ENCODE measurements around the gene HAND1. TPM values are rescaled to one million over a fixed set of nuclear protein-coding genes. Genes with fewer than 3 reads are reported as not detected.

Gene HAND1
- polyA plus RNA-seq, 3 donors from 2014 or later = not detected

DNA sequence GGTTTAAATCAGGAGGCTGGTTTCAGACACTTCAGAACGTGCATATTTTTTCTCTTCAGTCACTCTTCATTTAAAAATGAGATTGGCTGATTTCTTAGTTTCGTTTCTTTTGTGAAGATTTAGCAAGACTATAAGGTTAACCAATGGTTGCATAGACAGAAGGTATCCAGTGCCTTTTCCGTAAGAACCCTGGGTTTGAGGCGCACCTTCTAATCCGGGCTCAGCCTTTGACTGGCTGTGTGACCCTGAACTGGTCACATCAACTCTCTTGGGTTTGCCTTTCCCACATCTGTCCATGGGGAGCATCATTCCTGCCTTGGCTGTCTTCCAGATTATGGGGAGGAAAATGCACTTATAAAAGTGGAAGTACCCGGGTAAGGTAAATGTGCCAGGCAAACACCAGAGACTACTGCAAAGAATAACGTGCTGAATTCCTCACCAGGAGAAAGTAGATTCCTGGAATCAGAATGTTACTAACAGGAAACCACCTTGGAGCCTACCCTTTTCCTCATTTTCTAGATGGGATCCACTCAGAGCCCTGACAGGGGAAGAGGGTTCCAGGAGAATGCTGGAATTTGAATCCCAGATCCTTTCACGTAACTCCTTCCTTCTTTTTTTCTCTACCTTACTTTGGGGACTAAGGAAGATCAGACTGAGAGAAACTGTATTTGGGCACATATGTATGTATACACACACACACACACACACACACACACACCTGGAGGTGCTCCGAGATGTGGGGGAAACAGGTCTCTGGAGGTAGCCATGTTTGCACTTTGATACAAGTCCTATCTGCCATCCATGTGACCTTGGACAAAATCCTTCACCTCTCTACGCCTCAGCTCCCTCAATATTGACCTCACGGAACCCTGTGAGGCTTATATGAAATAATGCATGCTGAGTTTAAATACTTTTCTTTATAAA is 6.8 kb downstream of the HAND1 start:
- DNase-seq = no peak
- H3K27ac Mint-ChIP-seq = no peak overlapping the region
- peaks cover 0 to 2% (median 0%) of the 10 kb centered on the region in 6 donors for H3K9me3 Mint-ChIP-seq
- peaks cover 15 to 57% (median 26%) of the 10 kb centered on the region in 3 donors for H3K27me3 Mint-ChIP-seq (ENCODE audit: low read depth in 3 of 3)
- H3K4me1 Mint-ChIP-seq = peaks cover 22 to 28% of the 10 kb centered on the region in 2 donors
- no peak overlapping the region for H3K4me3 Mint-ChIP-seq
- H3K36me3 Mint-ChIP-seq = peaks cover 0 to 7% (median 0%) of the 10 kb centered on the region in 3 donors

DNA sequence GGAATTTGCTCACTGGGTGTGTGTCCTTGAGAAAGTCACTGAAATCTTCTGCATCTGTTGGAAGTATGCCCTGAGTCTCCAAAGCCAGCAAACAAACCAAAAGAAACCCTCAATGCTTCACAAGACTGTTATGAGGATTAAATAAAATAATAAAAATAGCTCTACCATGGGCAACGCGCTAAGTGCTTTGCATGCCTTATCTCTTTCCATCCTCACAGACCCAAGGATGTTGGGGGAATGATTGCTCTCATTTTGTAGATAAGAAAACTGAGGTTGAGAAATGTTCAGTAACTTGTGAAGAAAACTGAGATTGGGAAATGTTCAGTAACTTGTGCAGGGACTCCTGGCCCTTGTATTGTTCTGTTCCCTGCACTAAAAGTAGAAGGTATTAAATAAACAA is 7.9 kb downstream of the HAND1 start:
- peaks cover 0 to 1% (median 0%) of the 10 kb centered on the region in 6 donors for H3K9me3 Mint-ChIP-seq
- H3K4me1 Mint-ChIP-seq = peaks cover 17 to 19% of the 10 kb centered on the region in 2 donors
- no peak overlapping the region for H3K4me3 Mint-ChIP-seq
- peaks cover 0 to 7% (median 0%) of the 10 kb centered on the region in 3 donors for H3K36me3 Mint-ChIP-seq
- no peak overlapping the region for H3K27ac Mint-ChIP-seq
- DNase-seq = no peak
- H3K27me3 Mint-ChIP-seq (ENCODE audit: low read depth in 3 of 3) = peaks cover 13 to 50% (median 20%) of the 10 kb centered on the region in 3 donors

DNA sequence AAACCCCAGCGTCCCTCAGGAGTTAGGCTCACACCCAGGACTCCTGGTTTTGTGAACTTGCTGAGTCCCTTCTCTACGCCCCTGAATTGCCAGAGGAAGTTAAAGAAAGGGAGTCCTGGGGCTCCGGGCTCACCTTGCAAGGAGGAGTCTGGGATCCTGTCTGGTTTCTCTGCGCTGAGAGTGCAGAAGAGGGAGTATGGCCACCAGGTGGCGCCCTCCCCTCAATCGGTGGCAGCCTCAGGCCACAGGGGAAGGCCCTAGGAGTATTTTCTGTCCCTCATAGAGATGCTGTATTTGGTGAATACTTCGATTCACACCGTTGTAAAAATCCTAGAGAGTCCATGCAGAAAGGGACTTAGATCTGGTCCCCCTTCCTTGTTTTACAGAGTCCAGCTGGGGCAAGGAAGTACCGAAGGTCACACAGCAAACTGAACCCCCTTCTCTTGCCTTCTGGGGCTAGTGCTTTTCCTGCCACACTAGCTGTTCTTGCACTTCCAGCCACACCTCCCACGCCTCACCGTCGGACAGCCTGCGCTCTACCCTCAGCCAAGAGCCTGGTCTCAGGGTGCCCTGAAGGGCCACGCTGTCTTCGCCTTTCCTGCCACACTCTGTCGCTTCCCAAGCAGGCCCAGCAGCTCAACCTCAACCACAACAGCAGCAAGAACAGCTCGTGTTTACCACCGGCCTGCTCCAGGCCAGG is 10.2 kb downstream of the HAND1 start:
- no peak overlapping the region for H3K4me3 Mint-ChIP-seq
- no peaks in the 10 kb centered on the region for H3K9me3 Mint-ChIP-seq
- no peaks in the 10 kb centered on the region for H3K36me3 Mint-ChIP-seq
- no peaks in the 10 kb centered on the region for H3K4me1 Mint-ChIP-seq
- H3K27me3 Mint-ChIP-seq (ENCODE audit: low read depth in 3 of 3) = peaks cover 5 to 28% (median 6%) of the 10 kb centered on the region in 3 donors
- H3K27ac Mint-ChIP-seq = no peak overlapping the region
- DNase-seq = peak; percentile 55 to 61 (median 57)

DNA sequence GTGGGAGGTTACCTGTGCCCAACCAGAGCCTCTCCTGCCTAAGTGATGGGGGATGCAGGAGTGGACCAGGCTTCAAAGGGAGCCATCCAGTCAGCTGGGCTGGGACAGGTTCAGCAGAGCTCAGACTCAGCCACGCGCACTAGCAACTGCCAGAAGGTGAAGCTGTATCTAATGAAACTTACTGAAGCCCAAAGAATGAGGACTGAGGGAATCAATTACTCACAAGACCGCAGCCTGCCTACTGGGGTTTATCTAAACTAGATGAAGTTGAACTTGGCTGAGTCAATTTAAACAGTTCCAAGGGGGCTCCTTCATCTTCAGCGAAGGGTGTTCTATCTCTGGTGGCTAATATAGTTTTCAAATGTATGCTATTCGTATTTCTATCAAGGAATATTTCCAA is 11.4 kb downstream of the HAND1 start:
- Mint-ChIP-seq H3K27ac (no peak overlapping the region), H3K9me3 (no peaks in the 10 kb centered on the region), H3K4me1 (no peaks in the 10 kb centered on the region), H3K4me3 (no peak overlapping the region), H3K27me3 (ENCODE audit: low read depth in 3 of 3) (peaks cover 5 to 19% (median 5%) of the 10 kb centered on the region in 3 donors), H3K36me3 (peaks cover 0 to 3% (median 0%) of the 10 kb centered on the region in 3 donors)
- no peak for DNase-seq

DNA sequence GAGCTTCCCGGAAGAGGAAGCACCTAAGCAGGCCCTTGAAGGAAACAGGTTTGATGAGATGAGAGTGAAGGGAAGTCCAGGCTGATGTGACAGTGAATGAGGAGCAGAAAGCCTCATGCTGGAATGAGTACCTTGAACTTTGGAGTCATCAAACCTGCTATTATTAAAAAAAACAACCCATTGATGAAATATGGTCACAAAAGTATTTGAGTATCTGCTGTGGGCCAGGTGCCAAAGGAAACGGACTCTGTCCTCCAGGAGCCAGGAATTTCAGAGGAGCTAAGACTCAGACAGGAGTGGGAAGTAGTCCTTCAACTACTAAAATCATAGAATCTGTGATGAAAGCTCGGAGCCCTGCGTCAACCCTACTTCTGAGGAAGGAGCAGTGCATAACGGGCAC is 11.9 kb downstream of the HAND1 start:
- Mint-ChIP-seq H3K36me3 (peaks cover 0 to 5% (median 0%) of the 10 kb centered on the region in 3 donors), H3K9me3 (no peaks in the 10 kb centered on the region), H3K4me3 (no peak overlapping the region), H3K4me1 (no peaks in the 10 kb centered on the region), H3K27me3 (ENCODE audit: low read depth in 3 of 3) (peaks cover 2 to 15% (median 5%) of the 10 kb centered on the region in 3 donors), H3K27ac (no peak overlapping the region)
- no peak for DNase-seq

DNA sequence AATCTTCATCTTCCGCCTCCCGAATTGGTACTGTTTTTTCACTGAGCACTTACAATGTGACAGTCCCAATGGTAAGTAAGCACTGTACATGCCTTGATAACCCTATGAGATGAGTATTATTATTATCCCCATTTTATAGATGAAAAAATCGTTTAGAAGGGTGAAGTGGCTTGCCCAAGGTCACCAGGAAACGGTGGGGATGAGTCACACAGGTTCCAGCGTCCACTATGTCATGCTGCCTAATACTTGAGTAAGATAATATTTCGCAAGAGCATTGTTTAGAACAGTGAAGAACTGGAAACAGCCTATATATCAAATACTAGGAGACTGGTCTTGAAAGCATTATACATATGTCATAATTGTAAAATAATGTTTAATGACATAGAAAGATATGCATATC is 12.9 kb downstream of the HAND1 start:
- H3K9me3 Mint-ChIP-seq = no peaks in the 10 kb centered on the region
- H3K27me3 Mint-ChIP-seq (ENCODE audit: low read depth in 3 of 3) = peaks cover 2 to 9% (median 5%) of the 10 kb centered on the region in 3 donors
- H3K36me3 Mint-ChIP-seq = peaks cover 0 to 5% (median 3%) of the 10 kb centered on the region in 3 donors
- DNase-seq = no peak
- H3K4me3 Mint-ChIP-seq = no peak overlapping the region
- no peaks in the 10 kb centered on the region for H3K4me1 Mint-ChIP-seq
- no peak overlapping the region for H3K27ac Mint-ChIP-seq

DNA sequence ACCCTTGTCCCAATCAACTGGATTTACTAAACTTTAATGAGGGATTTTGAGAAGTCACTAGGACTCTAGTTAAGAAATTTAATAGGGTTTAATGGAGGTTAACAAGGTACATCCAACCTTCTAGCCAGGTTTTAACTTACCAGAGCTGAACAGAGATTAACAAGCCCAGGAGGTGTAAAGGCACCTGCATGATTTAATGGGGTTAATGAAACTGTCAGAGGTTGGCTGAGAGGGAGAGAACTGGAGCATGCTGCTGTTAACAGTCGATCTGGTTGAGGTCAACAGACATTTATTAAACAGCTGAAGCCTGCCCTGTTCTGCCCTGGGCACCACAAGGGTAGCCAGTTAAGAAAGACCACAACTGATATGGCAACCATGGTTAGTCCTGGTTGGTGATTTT is 13.6 kb downstream of the HAND1 start:
- Mint-ChIP-seq H3K4me3 (no peak overlapping the region), H3K27me3 (ENCODE audit: low read depth in 3 of 3) (peaks cover 2 to 5% (median 5%) of the 10 kb centered on the region in 3 donors), H3K4me1 (no peaks in the 10 kb centered on the region), H3K36me3 (peaks cover 0 to 5% (median 4%) of the 10 kb centered on the region in 3 donors), H3K9me3 (no peaks in the 10 kb centered on the region), H3K27ac (no peak overlapping the region)
- DNase-seq = no peak

DNA sequence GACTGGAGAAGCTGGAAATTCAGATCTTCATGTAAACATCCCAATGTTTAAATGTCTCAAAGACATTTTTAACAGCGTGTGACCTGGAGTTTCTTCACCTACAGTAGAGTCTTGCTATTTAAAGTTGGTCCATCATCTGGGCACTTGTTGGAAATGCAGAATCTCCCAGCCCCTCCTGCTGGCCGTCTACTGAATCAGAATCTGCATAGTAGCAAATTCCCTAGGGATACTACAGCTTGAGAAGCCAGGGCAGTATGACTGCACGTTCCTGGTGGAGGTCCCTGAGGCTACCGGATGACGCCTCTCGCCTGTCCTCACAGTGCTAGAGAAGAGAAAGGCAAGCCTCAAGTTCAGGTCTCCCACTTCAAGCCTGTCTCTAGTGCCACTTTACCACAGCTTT is 16.5 kb downstream of the HAND1 start:
- H3K9me3 Mint-ChIP-seq = no peaks in the 10 kb centered on the region
- no peaks in the 10 kb centered on the region for H3K4me1 Mint-ChIP-seq
- H3K36me3 Mint-ChIP-seq = peaks cover 17 to 25% (median 20%) of the 10 kb centered on the region in 3 donors
- H3K27me3 Mint-ChIP-seq (ENCODE audit: low read depth in 3 of 3) = no peaks in the 10 kb centered on the region
- no peak for DNase-seq
- no peak overlapping the region for H3K27ac Mint-ChIP-seq
- H3K4me3 Mint-ChIP-seq = no peak overlapping the region

DNA sequence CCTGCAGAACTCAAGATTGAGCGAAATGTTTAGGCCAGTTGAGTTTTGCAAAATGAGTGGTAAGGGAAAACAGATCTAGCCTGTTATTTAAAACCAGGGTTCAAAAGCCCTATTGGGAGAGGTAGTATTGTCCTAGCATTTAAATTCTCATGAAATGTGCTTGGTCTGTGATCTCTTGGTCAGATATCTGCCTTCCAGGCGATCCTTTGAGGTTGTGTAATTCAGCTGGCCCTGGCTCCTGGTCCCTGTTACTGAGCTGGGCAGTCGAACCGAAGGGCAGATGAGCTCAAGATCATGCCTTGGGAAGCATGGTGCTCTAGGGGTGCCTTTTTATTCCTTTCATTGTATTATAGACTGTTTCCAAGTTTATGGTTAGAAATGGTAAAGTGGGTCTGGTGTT is 17.9 kb downstream of the HAND1 start:
- no peak for DNase-seq
- no peaks in the 10 kb centered on the region for H3K4me1 Mint-ChIP-seq
- no peaks in the 10 kb centered on the region for H3K9me3 Mint-ChIP-seq
- H3K36me3 Mint-ChIP-seq = peaks cover 22 to 36% (median 25%) of the 10 kb centered on the region in 3 donors
- no peak overlapping the region for H3K4me3 Mint-ChIP-seq
- H3K27me3 Mint-ChIP-seq (ENCODE audit: low read depth in 3 of 3) = peaks cover 0 to 1% (median 0%) of the 10 kb centered on the region in 3 donors
- no peak overlapping the region for H3K27ac Mint-ChIP-seq

DNA sequence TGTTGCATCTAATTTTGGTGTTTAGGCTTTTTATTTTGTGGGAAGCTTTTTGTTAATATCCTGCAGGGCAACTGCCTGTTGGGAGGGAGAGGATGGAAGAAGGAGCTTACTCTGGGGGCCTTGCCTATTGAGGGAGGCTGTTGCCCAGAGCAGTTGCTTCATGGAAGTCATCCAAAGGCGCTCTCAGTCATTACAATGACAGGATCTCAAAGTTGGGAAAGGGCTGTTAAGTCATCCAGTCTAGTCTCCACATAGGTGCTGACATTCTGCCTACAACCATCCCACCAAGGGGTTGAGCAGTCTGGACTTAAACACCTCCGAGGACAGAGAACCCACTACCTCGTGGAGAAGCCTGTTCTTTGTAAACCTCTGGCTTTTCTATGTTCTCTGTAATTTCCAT is 19.0 kb downstream of the HAND1 start:
- H3K27ac Mint-ChIP-seq = no peak overlapping the region
- H3K36me3 Mint-ChIP-seq = peaks cover 28 to 41% (median 31%) of the 10 kb centered on the region in 3 donors
- DNase-seq = no peak
- no peaks in the 10 kb centered on the region for H3K9me3 Mint-ChIP-seq
- H3K4me1 Mint-ChIP-seq = no peaks in the 10 kb centered on the region
- peaks cover 0 to 1% (median 0%) of the 10 kb centered on the region in 3 donors for H3K27me3 Mint-ChIP-seq (ENCODE audit: low read depth in 3 of 3)
- no peak overlapping the region for H3K4me3 Mint-ChIP-seq

DNA sequence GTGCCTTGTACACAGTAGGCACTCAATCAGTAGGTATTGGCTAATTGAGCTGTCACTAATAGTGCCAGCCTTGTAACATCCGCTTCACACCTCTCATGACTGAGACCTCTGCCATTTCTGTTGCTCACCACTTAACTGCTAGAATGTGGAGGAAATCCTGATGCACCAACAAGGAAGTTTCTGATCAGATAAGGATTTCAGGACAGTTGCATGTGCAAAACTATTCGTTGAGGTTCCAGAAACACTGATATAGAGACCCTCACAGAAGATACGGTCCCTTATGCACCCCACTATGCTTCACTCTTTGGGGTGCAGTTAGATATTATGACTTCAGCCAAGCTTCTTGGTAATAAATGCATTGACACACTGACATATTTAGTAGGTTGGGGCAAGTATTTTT is 21.5 kb downstream of the HAND1 start:
- Mint-ChIP-seq H3K4me1 (no peaks in the 10 kb centered on the region), H3K9me3 (no peaks in the 10 kb centered on the region), H3K4me3 (no peak overlapping the region), H3K27ac (no peak overlapping the region), H3K36me3 (peaks cover 36 to 59% (median 47%) of the 10 kb centered on the region in 3 donors), H3K27me3 (ENCODE audit: low read depth in 3 of 3) (peaks cover 0 to 1% (median 0%) of the 10 kb centered on the region in 3 donors)
- DNase-seq = no peak

DNA sequence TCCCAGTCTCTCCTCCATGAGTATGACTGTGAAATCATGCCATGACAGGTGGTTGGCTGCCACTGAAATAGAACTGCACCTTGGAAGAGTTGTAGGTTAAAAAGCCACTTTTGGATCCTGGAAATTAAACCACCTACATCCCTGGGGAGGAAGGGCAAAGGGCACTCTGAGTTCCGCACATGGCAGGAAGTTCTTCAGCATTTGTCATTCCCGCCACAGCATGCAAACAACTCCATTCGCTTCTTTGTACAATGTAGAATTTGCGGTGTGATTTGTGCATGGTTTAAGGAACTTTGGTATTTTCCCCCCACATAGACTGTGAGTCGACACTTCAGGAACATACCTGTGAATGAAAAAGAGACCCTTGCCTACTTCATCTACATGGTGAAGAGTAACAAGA is 22.4 kb downstream of the HAND1 start:
- no peak for DNase-seq
- Mint-ChIP-seq H3K36me3 (peaks cover 36 to 67% (median 47%) of the 10 kb centered on the region in 3 donors), H3K9me3 (no peaks in the 10 kb centered on the region)

DNA sequence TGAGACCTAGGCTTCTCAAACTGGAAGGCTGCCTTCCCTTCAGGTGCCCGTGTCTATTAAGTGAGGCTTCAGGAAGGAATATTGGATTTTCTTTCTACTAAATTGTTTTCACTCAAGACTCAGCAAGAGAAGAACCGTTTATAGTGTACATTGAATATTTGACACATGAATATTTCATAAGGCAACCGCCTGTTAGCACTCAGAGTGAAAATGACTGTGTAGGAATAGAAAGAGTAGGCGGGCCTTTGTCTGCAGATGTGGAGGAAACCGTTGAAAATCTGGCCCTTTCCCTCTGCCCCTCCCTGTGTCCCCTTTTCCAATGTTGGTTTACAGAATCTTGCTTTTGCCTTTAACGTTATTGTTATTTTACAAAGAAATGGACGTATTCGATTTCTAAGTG is 26.1 kb downstream of the HAND1 start:
- Mint-ChIP-seq H3K9me3 (no peaks in the 10 kb centered on the region), H3K36me3 (peaks cover 24 to 50% (median 34%) of the 10 kb centered on the region in 3 donors), H3K4me1 (peaks cover 34 to 45% of the 10 kb centered on the region in 2 donors), H3K4me3 (no peak overlapping the region), H3K27ac (peak overlapping the region in 1 of 6 donors; percentile 37), H3K27me3 (ENCODE audit: low read depth in 3 of 3) (peaks cover 2 to 3% (median 2%) of the 10 kb centered on the region in 3 donors)
- no peak for DNase-seq

More for the DNA sequence above, 22.4 kb downstream of the HAND1 start:
- Mint-ChIP-seq H3K27ac (no peak overlapping the region), H3K4me3 (no peak overlapping the region), H3K27me3 (ENCODE audit: low read depth in 3 of 3) (peaks cover 0 to 2% (median 1%) of the 10 kb centered on the region in 3 donors), H3K4me1 (peaks cover 5 to 9% of the 10 kb centered on the region in 2 donors)

DNA sequence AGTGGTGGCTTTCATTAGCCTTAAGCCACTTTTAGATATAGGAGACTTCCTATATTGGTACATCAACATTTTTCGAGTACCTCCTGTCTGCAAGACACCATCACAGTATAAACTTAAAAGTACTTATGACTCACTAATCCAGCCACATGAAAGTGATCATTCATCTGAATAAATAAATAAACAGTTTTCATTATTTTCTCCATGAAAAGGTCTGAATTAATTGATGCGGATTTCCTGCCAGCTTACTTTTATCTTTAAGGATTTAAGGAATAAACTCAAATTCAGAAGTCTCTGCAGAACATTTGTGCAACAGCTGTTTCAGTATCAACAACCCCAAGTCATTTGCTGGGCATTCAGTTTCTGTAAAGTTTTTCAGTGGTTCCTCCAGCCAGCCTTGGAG is 28.2 kb downstream of the HAND1 start:
- H3K27ac Mint-ChIP-seq = no peak overlapping the region
- H3K4me3 Mint-ChIP-seq = peak overlapping the region in 1 of 5 donors; percentile 35
- H3K36me3 Mint-ChIP-seq = peaks cover 19 to 35% (median 22%) of the 10 kb centered on the region in 3 donors
- H3K9me3 Mint-ChIP-seq = no peaks in the 10 kb centered on the region
- peaks cover 6 to 14% (median 6%) of the 10 kb centered on the region in 3 donors for H3K27me3 Mint-ChIP-seq (ENCODE audit: low read depth in 3 of 3)
- DNase-seq = no peak
- peaks cover 45 to 59% of the 10 kb centered on the region in 2 donors for H3K4me1 Mint-ChIP-seq

Data from immature natural killer cell (primary cell).